OCI-M2 (cell line): ENCODE data around the gene MRPL27.
"Not testable (repeated sequence)": the region's sequence is repeated elsewhere in the genome, so short reads cannot be mapped to it uniquely, and the experiment has no call there.

Experiments used
- DNase-seq: peaks from one replicate; lab custom pipeline; 2025; ENCODE audit not compliant: unreplicated experiment; lab: John Stamatoyannopoulos, UW

MRPL27 gene

DNA sequence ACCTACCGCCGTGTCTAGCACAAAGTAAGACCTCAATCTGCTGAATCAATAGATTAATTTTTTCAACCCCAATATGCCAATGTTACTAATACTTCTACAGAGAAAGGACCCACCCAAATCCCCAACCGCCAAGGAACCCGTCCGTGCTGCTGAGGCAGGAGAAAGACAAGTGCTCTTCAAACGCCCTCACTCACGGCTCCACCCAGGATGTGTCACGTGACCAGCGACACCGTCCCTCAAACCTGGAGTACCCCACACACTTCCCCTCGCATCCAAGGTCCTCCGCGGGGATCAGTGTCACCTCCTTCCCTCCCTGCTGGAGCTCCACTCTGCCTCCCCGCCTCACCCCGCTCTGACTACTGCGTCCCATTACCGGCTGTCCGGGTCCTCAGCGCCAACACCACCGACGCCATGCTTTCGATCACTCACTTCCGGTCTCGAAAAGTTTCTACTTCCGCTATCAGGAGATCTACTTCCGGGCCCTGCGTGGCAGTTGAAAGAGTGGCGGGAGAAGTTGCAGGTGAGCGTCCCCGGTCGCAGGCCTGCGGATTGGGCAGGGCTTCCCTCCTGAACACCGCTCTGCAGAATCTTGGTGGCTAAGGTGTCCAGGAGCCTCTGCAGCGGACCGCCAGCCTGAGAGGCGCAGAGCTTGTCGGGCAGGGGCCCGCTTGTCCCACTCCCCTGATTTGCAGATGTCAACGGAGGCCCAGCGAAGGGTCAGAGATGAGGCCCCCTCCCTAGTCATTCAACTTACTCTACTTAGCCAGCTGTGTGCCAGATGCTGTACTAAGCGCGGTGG is at the start of gene MRPL27, which contains the start of gene EME1:
TSS of gene MRPL27 (minus strand) at position 427 of the 799 bp plus-strand sequence. CDS start at position 413, 14 bp downstream.
TSS of gene EME1 (plus strand) at position 472 of the 799 bp plus-strand sequence. CDS start 1,980 bp downstream, outside the sequence.
- DNase-seq, result peak; percentile 37

DNA sequence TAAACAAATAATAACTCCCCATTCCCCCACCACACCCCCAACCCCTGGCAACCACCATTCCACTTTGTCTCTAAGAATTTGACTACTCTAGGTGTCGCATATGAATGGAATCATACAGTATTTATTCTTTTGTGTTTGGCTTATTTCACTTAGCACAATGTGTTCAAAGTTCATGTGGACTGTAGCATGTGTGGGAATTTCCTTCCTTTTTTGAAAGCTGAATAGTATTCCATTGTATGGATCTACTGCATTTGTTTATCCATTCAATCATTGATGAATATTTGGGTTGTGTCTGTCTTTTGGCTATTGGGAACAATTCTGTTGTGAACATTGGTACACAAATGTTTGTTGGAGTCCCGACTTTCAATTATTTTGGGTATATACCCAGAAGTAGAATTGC is 49.8 kb upstream of the MRPL27 start:
- no peak for DNase-seq

DNA sequence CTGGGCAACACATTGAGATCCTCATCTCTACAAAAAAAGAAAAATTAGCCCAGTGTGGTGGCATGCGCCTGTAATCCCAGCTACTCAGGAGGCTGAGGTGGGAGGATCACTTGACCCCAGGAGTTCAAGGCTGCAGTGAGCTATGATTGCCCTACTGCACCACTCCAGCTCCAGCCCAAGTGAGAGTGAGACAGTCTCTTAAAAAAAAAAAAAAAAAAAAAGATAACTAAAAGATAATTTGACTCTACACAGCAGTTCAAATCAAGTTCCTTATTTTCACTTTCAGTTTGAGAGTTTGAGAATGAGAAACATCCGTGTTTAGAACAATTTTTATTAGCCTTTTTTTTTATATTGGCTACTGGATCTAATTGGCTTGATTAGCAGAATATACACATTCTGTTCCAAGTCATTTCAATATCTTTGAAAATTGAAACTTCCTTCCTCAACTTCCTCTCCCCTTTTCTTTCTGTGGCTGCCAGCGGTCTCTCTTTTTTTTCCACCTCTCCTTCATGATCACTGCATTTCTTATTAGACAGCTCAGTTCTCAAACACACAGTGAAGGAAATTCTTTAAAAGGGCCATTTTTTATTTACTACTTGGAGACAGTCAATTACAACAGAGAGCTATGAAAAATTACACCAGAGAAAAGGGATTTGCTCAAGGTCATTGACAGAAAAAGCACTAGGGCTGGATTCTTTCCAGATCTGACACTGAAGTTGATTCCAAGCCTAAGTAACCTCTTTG is 48.5 kb upstream of the MRPL27 start:
- DNase-seq, result no peak

DNA sequence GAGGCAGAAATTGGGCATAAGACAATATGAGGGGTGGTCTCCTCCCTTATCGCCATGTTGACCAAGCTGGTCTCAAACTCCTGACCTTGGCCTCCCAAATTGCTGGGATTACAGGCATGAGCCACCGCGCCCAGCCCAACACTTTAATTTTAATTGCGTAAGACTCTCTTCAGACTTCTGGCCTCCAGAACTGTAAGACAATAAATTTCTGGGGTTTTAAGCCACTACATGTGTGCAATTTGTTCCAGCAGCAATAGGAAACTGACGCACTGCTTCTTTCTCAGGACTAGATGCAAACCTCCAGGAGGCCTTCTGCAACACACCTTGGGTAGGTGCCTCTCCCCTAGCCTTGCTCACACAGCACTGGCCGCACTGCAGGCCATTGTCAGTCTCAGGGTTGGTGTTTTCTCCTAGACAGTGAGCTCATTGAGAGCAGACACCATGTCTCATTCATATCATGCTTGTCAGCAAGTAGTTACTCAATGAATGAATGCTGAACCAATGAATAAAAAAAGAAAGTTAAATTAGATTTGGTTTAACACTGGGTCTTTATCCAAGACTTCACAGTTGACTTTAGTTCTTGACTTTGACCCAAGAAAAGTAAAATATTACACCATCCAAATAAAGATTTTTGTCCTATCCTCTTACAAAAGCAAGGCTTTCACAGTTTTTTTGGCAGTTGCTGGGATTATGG is 47.6 kb upstream of the MRPL27 start:
- DNase-seq, result no peak

DNA sequence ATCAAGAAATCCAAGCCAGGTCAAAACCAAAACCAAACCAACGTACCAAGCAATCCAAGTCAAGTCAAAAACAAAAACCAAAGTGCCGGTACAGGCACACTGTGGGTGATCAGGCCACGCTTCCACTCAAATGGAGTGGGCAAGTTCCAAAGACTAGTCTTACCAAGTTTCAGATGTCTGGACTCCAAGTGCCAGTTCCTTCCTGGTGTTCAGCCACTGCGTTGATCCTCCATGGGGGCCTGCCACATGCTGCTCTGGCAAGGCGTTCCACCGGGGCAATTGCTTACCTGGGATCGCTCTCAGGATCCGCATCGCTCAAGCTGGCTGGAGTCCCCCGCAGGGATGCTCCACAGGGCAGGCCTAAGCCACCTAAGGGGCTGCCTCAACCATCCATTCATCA is 46.6 kb upstream of the MRPL27 start:
- DNase-seq, result not testable (repeated sequence)

DNA sequence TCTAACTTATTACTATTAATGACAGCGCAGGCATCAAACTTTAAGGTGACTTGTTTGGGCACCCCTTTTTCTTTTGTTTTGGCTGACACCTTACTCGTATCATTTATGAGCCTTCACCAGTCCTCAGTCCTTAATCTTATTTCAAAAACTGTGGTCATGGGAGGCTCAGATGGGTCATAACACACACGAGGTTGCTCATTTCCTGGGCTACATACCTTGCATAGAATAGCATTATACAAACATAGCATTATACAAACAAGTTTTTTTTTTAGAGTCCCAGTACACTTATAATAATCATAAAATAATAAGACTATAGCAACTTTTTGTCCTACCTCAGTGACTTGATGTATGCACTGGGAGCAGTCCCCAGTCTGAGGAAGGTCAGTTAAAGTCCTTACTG is 41.8 kb upstream of the MRPL27 start:
- no peak for DNase-seq

DNA sequence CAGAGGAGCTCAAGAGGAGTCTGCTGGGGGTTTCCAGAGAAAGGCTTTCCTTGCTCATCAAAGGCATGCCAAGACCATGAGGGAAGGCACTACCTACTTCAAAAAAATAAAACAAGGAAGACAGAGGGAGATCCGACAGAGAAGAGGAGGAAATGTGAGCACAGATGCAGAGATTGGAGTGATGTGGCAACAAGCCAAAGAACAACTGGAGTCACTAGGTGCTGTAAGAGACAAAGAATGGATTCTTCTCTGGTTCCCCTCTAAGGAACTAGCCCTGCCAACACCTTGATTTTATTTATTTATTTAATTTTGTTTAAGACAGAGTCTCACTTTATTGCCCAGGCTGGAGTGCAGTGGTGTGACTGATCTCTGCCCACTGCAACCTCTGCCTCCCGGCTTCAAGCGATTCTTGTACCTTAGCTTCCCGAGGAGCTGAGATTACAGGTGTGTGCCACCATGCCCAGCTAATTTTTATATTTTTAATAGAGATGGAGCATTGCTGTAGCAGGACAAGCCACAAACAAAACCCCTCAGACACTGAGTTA is 39.3 kb upstream of the MRPL27 start:
- DNase-seq, result no peak

DNA sequence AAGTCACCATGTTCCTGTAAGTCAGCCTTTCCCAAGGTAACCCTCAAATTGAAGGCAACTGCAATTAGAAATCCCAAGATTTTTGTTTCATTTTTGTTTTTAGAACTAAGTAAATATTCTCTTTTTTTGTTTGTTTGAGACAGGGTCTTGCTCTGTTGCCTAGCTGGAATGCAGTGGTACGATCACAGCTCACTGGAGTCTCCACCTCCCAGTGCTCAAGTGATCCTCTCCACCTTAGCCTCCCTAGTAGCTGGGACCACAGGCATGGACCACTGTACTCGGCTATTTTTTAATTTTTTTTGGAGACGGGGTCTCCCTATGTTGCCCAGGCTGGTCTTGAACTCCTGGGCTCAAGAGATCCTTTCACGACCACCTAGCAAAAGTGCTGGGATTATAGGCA is 34.9 kb upstream of the MRPL27 start:
- DNase-seq, result no peak

DNA sequence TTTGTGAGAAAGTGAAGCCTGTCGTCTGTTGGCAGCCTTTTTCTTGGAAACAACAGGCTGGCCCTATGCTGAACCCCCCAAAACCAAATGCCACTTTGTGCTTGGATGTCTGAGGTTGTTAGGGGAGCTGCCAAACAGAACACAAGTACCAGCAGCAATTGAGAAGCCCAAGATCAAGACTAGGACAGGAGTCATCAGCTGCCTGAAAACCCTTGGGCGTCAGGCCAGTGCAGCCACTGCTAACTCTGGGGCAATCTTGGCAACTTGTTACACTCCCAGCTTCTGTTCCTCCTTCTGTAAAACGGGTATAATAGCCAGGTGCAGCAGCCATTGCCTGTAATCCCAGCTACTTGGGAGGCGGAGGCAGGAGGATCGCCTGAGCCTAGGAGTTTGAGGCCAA is 33.6 kb upstream of the MRPL27 start:
- DNase-seq, result no peak

DNA sequence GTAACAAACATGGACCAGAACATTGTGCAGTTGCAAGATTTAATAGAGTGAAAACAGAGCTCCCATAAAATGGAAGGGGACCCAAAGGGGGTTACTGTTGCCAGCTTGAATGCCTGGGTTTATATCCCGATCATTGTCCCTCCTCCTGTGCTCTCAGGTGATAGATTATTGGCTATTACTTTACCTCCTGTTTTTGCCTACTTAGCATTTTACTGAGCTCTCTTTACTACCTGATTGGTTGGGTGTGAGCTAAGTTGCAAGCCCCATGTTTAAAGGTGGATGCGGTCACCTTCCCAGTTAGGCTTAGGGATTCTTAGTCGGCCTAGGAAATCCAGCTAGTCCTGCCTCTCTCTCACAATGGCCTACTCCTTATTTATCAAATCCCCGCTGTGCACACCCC is 32.4 kb upstream of the MRPL27 start:
- not testable (repeated sequence) for DNase-seq

DNA sequence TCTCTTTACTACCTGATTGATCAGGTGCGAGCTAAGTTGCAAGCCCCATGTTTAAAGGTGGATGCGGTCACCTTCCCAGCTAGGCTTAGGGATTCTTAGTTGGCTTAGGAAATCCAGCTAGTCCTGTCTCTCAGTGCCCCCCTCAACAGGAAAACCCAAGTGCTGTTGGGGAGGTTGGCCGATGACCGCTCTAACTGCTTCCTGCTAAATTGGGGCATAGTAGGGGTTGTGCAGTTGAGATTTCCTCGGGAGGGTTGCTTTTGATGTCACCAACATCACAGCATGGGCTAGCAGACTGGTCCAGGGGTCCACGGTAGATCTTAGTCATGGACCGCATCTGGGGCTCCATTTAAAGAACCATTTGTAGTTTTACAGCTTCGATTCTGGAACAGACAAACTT is 26.6 kb upstream of the MRPL27 start:
- not testable (repeated sequence) for DNase-seq

DNA sequence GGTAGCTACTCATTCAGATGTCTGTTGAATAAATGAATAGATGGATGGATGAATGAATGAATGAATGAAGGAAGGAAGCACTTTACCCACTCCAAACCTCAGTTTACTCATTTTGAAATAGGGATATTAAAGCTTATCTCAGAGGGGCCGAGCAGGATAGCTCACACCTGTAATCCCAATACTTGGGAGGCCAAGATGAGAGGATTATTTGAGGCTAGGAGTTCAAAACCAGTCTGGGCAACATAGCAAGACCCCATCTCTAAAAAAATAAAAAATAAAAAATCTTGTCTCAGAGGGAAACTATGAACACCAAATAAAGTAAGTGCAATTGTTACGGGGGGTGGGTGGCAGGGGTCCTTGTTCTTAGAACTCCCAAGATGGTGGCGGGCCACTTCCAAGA is 25.7 kb upstream of the MRPL27 start:
- DNase-seq, result not testable (repeated sequence)

DNA sequence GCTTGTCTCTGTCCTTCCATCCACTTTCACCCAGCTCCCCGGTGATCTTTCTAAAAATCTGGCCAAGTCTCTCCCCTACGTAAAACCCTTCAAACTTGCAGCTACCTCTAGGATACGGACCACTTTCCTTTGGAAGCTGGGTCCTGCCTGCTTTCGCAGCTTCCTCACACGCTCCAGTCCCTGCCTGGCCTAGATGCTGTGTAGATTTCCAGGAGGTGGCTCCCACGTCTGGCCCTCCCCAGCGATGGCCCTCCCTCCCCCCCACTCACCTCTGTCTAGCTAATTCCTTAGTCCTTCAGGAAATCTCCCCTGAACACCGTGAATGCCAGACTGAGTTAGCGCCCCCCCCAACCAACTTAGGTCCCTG is 24.9 kb upstream of the MRPL27 start:
- DNase-seq, result no peak

DNA sequence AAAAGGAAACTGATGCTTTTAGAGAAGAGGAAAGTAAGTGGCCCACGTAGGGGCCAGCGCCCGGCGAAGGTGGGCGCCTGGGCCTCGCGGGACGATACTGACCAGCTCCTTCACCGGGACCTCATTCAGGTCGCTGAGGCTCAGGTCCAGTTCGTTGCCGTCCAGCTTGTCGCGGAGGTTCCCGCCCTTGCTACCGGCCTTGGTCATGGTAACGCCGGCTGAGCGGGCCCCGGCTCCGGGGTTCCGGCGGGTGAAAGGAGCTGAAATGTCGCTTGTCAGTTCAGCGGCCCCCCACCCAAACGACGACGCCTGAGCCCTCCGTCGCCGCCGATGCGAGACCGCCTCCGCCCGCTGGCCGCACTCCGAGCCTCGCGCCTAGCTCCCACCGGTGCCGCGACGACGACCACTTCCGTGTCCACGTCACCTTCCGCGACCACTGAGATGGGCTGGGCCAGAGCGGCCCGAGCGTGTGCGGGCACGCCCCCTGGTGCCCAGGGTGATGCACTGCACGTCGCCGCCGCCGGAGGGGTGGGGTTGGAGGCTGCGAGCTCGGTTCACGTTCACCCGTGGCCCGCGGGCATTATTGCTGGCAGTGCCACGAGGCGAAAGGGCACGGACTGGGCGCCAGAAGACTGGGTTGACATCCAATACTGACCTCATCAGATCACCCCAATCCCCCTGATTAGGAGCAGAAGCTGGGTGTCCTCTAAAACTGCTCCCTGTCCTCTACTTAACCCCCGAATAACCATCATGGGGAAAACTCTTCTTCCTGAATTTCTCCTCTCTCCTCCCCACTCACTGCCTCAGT is 24.3 kb upstream of the MRPL27 start, which contains the start of gene LRRC59:
TSS of gene LRRC59 (minus strand) at position 413 of the 808 bp plus-strand sequence. CDS start at position 207, 206 bp downstream.
- no peak for DNase-seq

DNA sequence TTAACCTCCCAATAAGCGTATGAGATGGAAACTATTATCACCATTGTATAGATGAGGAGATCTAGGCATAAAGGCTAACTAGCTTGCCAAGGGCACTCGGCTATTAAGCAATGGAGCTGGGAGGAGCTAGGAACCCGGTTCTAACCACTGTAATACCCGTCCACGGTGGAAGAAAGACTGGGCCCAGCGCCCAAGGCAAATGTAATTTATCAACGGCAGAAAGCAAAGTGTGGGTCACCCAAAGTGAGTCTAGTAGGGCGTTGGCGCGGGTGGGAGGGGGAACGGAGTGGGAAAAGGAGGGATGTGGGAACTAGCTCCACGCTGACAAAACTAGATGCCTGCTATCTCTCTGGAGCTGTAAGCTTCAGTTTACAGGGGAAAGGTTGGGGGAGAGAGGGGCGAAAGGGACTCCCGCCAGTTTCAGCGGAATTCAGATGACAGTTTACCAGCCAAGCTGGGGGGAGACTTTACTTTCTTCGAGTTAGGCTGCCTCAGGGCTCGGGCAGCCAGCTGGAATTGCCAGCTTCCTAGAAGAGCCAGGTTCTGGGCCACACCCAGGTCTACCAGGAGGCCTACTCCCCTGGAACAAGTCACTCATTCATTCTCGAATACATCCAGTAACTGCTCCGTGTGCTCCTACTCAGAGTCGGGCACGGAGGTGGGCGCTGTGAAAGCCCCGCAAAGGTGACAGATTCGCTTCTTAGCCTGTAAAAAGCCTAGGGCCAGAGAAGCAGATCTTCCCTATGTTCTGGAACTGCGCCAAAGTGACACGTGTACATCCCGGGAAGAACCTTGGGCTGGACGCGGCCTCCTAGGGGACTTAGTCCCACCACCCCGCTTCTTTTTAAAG is 23.5 kb upstream of the MRPL27 start:
- no peak for DNase-seq

DNA sequence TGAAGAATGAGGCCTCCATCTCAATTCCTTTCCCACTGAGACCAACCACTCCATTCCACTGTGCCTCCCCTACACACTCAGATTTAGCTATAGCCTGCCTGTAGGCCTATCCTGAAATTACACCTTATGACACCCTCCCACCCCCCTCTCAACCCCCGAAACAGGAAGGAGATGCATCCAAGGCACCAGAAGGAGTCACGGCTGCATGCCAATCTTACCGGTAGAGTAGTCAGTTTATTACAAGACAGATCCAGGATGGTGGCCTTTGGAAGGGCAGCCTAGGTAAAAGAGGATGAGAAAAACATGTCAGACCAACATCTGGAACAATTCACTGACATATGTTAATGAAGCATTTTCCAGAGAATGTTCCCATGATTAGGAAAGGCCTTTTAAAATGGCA is 21.7 kb upstream of the MRPL27 start:
- DNase-seq, result no peak

DNA sequence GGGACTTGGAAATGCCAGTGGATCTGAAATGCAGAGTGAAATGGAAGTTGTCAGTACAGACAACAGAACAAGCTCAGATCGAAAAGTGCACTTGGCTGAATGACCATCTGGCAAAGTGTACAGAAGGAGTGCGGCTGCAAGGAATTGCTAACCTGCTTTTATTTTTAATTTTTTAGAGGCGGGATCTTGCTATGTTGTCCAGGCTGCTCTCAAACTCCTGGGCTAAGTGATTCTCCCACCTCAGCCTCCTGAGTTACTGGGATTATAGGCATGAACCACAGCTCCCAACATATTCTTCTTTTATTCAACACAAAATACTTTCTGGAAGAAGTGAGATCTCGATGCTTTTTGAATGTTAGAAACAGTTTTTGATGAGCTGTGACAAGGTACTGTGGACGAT is 20.7 kb upstream of the MRPL27 start:
- no peak for DNase-seq

DNA sequence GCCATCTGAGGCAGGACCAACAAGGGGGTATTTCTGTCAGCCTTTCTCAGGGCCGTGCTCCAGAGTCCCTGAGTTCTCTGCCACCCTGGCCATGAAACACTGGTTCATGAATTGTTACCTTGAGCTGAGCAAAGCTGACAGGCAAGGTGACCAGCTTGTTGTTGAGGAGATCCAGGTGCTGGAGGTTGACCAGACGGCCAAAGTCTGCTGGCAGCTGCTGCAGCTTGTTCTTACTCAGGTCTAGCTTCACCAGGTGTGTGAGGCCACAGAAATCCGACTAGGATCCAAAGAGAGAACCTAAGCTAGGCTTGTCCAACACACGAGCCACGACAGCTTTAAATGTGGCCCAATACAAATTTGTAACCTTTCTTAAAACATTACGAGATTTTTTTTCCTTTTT is 19.6 kb upstream of the MRPL27 start:
- DNase-seq, result no peak

DNA sequence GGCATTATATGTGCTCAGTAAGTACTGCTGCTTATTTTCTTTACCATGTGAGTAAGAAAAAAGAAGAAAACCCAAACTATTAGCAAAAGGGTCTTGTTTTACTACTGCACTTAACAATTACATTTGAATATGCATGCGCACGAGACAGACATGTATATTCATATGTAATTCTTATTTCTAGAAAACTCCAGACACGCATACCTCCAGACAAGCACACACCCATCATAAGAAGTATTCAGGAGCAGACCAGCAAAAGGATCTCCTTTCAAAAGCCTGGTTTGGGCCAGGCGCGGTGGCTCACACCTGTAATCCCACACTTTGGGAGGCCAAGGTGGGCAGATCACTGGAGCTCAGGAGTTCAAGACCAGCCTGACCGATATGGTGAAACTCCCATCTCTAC is 16.6 kb upstream of the MRPL27 start:
- no peak for DNase-seq

DNA sequence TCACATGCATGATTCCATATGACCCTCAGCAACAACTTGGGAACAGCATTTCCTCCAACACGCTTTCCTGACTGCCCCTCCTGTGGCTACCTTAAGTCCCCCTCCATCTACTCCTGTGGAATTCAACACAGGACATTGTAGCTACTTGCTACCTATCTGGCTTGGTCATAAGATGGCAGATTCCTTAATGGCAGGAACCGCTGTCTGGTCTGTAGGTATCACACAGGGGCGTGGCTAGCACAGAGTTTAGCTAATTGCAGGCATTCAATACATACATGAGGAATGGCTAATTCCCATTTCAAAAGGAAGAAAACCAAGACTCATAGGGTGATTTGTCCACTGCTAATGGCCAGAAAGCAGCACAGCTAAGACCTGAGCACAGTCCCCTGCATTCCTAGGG is 15.7 kb upstream of the MRPL27 start:
- no peak for DNase-seq
